Stimulated activated CD8-positive, alpha-beta memory T cell treated with anti-CD3 and anti-CD28 coated beads, Interleukin-4, amount 100 ng/mL, for 24 hours (primary cell): ENCODE measurements around the gene R3HCC1L.
"Not testable (repeated sequence)": the region's sequence is repeated elsewhere in the genome, so short reads cannot be mapped to it uniquely, and the experiment has no call there.

Experiments
- DNase-seq: peaks from one replicate; pipeline ENCODE4 v3.0.0-alpha.2; 2020; ENCODE audit warnings: low read depth

Gene R3HCC1L

GRCh38 chr10:98172495-98172894 is 38.0 kb downstream of the R3HCC1L start:
- no peak for DNase-seq

GRCh38 chr10:98173260-98173659 is 38.8 kb downstream of the R3HCC1L start:
- DNase-seq, result no peak

GRCh38 chr10:98182351-98182915 is 48.0 kb downstream of the R3HCC1L start:
- DNase-seq, result not testable (repeated sequence)

- no peak for DNase-seq
These were observed 52.2 kb downstream of the R3HCC1L start for GRCh38 chr10:98186681-98187080.

- DNase-seq, result not testable (repeated sequence)
These were observed 56.3 kb downstream of the R3HCC1L start for GRCh38 chr10:98190773-98191172.

GRCh38 chr10:98193037-98193436 is 58.6 kb downstream of the R3HCC1L start:
- no peak for DNase-seq

GRCh38 chr10:98194633-98195032 is 60.2 kb downstream of the R3HCC1L start:
- no peak for DNase-seq

- DNase-seq, result no peak
These were observed 60.7 kb downstream of the R3HCC1L start for GRCh38 chr10:98195120-98195519.

- DNase-seq, result no peak
These were observed 62.5 kb downstream of the R3HCC1L start for GRCh38 chr10:98196985-98197384.

- no peak for DNase-seq
These were observed 67.3 kb downstream of the R3HCC1L start for GRCh38 chr10:98201760-98202159.

- DNase-seq, result no peak
These were observed 67.9 kb downstream of the R3HCC1L start for GRCh38 chr10:98202378-98202777.

GRCh38 chr10:98205351-98205750 is 70.9 kb downstream of the R3HCC1L start:
- DNase-seq, result no peak

- DNase-seq, result no peak
These were observed 74.5 kb downstream of the R3HCC1L start for GRCh38 chr10:98208925-98209324.

- no peak for DNase-seq
These were observed 75.0 kb downstream of the R3HCC1L start for GRCh38 chr10:98209441-98209840.

GRCh38 chr10:98212196-98212595 is 77.7 kb downstream of the R3HCC1L start:
- no peak for DNase-seq

- DNase-seq, result no peak
These were observed 79.3 kb downstream of the R3HCC1L start for GRCh38 chr10:98213740-98214139.

- no peak for DNase-seq
These were observed 80.9 kb downstream of the R3HCC1L start for GRCh38 chr10:98215373-98215772.

GRCh38 chr10:98217801-98218200 is 83.3 kb downstream of the R3HCC1L start:
- no peak for DNase-seq

GRCh38 chr10:98223874-98224273 is 89.4 kb downstream of the R3HCC1L start:
- no peak for DNase-seq

GRCh38 chr10:98224509-98224908 is 90.1 kb downstream of the R3HCC1L start:
- no peak for DNase-seq

- DNase-seq, result no peak
These were observed 90.5 kb downstream of the R3HCC1L start for GRCh38 chr10:98224996-98225395.

- no peak for DNase-seq
These were observed 92.2 kb downstream of the R3HCC1L start for GRCh38 chr10:98226508-98227144.

- not testable (repeated sequence) for DNase-seq
These were observed 93.3 kb downstream of the R3HCC1L start for GRCh38 chr10:98227713-98228112.

GRCh38 chr10:98228266-98228665 is 93.8 kb downstream of the R3HCC1L start:
- not testable (repeated sequence) for DNase-seq
